ENCODE measurements around the gene MYBL2.
A peak's percentile ranks its signal among the peaks of the same experiment; 100 is the strongest.
"Not testable (repeated sequence)": the region's sequence is repeated elsewhere in the genome, so short reads cannot be mapped to it uniquely, and the experiment has no call there.

Gene MYBL2

DNA sequence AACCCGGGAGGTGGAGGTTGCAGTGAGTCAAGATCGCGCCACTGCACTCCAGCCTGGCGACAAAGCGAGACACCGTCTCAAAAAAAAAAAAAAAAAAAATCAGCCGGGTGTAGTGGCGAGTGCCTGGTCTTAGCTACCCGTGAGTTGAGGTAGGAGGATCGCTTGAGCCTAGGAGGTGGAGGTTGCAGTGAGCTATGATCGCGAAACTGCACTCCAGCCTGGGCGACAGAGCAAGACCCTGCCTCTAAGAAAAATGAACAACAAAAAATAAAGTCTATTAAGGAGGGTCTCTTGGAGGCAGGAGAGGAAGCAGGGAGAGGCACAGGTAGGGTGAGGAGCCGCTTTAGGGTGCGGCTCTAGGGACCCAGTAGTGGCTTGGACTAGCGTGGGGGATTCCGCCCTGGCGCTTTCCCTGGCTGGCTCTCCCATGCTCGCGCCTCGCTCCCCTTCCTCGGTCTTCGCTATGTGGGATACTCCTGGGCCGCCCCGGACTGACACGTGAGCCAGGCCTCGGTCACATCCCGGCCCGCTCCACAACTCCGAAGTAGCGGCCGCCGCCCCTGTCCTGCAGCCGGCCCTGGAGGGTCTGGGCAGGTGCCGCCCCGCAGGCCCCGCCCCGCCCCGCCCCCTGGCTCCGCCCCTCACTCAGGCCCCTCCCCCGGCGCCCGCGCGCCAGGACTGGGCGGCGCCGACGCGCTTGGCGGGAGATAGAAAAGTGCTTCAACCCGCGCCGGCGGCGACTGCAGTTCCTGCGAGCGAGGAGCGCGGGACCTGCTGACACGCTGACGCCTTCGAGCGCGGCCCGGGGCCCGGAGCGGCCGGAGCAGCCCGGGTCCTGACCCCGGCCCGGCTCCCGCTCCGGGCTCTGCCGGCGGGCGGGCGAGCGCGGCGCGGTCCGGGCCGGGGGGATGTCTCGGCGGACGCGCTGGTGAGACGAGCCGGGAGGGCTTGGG is at the start of gene MYBL2:
Gene MYBL2, plus strand, starts transcription at position 739 of the 953 bp plus-strand sequence. Its CDS starts 170 bp downstream, at position 909.
- DNase-seq (ENCODE audit: low spot score): peak; percentile 78

DNA sequence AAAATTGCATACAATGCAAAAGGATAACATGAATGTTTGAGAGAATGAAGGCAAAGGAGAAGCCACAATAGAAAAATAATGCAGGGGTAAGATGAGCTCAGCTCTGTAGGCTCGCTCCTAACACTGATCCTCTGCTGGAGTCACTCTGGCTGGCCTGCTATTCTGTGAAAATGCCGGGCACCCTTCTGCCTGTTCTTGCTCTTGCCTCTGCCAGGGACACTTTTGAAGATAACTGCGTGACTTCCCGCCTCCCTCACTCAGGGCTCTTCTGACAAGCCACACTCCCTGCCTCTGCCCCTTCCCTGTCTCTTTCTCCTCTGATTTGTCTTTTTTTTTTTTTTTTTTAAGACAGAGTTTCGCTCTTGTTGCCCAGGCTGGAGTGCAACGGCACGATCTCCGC is 35.3 kb upstream of the MYBL2 start:
- DNase-seq (ENCODE audit: low spot score): no peak

DNA sequence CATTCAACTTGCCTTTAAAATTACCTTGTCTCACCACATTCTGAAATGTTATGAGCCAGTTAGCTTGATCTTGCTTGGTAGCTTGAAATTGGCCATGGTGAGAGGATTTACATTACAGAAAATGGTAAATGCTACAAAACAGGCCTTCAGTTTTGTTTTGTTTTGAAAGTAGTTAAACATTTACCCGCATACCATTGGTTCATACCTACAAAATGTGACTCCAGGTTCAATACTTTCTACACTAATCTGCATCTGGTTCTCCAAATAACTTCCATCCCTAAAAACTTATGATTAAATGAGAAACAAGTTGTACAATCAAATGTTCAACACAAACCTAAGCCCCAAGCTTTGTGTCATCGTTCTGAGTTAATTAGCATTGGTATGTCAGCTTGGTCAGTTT is 30.5 kb upstream of the MYBL2 start:
- DNase-seq (ENCODE audit: low spot score): no peak

DNA sequence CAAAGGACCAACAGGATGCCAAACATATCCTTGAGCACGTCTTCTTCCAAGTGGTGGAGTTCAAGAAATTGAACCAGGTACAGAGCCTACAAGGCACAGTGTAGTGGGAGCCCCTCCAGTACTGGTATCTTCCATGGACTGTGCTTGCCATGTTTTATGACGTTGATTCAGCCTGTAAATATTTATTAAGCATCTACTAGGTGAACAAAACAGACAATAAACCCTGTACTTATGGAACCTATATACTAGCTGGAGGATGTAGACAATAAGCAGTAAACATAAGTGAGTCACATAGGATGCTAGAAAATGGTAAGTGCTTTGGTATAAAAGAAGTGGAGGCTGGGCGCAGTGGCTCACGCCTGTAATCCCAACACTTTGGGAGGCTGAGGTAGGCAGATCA is 24.4 kb upstream of the MYBL2 start:
- DNase-seq (ENCODE audit: low spot score): no peak

DNA sequence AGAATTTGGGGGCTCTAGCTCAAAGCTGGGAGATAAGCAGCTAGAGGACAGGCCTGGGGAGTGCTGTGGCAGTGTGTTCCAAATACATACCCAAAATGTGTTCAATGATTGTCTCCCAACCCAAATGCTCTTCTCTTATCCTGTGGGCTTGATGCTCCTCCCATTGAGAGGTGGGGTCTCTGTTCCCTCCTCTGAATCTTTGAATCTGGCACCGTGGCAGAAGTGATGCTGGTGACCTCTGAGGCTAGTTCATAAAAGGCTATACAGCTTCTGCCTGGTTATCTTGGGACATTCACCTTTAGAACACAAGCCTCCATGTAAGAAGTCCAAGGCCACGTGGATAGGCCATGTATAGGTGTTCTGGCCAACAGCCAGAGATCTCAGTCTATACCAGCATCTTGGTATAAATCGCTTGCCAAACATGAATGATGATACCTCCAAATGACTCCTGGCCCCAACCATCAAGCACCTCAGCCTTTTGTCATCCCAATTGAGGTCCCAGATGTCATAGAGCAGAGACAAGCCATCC is 15.9 kb upstream of the MYBL2 start:
- no peak for DNase-seq (ENCODE audit: low spot score)

DNA sequence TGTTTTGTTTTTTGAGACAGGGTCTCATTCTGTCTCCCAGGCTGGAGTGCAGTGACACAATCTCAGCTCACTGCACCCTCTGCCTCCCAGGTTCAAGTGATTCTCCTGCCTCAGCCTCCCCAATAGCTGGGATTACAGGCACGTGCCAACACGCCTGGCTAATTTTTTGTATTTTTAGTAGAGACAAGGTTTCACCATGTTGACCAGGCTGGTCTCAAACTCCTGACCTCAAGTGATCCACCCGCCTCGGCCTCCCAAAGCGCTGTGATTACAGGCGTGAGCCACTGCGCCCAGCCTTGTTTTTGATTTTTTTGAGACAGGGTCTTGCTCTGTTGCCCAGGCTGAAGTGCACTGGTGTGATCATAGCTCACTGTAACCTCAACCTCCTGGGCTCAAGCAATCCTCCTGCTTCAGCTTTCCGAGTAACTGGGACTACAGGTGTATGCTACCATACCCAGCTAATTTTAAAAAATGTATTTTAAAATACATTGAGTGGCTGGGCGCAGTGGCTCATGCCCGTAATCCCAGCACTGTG is 15.2 kb upstream of the MYBL2 start:
- DNase-seq (ENCODE audit: low spot score): not testable (repeated sequence)

DNA sequence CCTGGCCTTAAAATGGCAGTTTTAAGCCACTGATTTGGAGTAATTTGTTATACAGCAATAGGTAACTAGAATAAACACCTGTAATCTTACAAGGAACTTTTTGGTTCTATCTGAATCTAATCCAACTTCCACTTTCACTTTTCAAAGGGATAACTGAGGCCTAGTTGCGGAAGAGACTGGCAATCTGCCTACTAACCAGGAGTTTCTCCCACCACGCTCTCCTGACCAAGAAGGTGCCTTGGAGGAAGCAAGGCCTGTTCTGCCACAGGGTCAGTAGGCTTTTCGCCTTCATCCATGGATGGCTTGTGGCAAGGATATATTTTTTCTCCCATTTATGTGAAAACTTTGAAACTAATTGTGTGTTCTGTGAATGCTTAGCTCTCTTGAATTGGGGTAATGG is 12.9 kb upstream of the MYBL2 start:
- no peak for DNase-seq (ENCODE audit: low spot score)

DNA sequence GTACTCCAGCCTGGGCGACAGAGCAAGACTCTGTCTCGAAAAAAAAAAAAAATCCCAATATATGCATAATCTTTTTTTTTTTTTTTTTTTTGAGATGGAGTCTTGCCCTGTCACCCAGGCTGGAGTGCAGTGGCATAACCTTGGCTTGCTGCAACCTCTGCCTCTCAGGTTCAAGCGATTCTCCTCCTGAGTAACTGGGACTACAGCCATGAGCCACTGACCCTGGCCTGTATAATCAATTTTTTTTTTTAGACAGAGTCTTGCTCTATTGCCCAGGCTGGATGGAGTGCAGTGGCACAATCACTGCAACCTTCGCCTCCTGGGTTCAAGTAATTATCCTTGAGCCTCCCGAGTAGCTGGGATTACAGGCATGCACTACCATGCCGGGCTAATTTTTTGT is 11.7 kb upstream of the MYBL2 start:
- DNase-seq (ENCODE audit: low spot score): not testable (repeated sequence)

DNA sequence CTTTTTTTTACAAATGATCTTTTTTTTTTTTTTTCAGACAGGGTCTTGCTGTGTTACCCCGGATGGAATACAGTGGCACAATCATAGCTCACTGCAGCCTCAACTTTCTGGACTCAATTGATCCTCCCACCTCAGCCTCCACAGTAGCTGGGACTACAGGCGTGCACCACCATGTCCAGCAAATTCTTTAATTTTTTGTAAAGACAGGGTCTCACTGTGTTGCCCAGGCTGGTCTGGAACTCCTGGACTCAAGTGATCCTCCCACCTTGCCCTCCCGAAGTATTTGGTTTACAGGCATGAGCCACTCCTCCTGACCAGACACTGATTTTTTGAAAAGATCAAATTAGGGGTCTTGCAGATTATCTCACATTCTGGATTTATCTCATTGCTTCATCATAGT is 11.0 kb upstream of the MYBL2 start:
- DNase-seq (ENCODE audit: low spot score): no peak

DNA sequence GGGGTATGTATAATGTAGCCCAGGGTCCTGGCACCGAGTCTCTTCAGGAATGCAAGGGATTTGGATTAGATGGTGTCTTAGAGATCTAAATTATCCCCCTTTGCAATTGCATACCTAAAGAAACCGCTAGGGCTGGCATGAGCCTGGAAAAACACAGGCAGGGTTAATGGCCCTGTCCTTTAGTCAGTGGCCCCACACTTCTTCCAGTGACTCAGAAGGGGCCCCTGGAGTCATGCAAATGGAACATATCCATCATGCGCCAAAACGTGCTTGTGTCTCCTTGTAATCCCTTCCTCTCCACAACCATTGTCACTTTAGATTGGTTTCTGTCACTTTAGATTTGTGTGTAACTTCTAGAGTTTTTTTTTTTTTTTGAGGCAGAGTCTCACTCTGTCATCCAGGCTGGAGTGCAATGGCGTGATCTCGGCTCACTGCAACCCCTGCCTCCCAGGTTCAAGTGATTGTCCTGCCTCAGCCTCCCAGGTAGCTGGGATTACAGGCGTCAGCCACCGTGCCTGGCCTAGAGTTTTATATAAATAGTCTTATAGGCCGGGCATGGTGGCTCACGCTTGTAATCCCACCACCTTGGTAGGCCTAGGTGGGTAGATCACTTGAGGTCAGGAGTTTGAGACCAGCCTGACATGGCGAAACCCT is 8.7 kb upstream of the MYBL2 start:
- DNase-seq (ENCODE audit: low spot score): peak; percentile 18

DNA sequence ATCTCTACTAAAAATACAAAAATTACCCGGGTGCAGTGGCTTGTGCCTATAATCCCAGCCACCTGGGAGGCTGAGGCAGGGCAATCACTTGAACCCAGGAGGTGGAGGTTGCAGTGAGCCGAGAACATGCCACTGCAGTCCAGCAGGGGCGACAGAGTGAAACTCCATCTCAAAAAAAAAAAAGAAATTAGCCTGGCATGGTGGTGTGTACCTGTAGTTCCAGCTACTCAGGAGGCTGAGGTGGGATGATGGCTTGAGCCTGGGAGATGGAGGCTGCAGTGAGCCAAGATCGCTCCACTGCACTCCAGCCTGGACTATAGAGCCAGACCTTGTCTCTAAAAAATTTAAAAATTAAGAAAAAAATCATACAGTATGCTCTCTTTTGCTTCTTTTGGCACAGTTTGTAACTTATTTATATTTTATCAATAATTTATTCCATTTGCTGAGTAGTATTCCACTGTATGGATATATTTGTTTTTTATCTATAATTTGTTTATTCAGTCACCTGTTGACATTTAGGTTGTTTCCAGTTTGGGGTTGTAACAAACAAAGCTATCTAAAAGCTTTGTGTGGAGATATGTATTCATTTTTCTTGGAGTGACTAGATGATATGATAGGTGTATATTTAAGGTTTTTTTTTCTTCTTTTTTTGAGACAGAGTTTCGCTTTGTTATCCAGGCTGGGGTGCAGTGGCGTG is 8.0 kb upstream of the MYBL2 start:
- no peak for DNase-seq (ENCODE audit: low spot score)

DNA sequence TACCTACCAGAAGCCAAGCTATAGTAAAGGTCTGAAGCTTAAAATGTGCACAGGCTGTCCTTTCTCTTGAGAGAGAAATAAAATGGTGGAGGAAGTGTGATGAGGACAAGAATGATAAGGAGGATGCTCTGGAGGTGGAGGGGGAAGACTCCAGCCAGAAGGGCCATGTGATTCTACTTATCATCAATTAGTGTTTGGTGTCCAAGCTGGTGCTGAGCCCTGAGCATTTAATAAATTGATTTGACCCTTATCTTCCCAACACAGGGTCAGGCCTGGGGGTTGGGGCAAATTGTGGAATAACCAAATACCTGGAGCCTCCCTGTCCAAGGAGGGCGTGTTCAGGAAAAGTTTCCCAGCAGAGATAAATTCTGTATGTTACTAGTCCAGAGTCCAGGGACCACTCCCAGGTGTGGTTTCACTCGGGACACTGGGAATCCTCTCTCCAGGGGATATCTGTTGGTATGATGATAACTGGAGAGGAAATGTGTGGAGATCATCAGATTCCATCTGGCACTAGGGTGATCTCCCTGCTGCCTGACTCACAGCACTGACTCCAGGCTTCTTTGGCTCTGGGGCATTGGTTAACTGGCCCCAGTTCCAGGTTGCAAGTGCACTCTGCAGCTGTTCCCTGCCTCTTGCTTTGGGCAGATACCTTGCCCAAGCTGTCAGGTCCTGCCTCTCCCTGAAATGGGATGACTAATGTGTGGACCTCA is 3.8 kb upstream of the MYBL2 start:
- no peak for DNase-seq (ENCODE audit: low spot score)

DNA sequence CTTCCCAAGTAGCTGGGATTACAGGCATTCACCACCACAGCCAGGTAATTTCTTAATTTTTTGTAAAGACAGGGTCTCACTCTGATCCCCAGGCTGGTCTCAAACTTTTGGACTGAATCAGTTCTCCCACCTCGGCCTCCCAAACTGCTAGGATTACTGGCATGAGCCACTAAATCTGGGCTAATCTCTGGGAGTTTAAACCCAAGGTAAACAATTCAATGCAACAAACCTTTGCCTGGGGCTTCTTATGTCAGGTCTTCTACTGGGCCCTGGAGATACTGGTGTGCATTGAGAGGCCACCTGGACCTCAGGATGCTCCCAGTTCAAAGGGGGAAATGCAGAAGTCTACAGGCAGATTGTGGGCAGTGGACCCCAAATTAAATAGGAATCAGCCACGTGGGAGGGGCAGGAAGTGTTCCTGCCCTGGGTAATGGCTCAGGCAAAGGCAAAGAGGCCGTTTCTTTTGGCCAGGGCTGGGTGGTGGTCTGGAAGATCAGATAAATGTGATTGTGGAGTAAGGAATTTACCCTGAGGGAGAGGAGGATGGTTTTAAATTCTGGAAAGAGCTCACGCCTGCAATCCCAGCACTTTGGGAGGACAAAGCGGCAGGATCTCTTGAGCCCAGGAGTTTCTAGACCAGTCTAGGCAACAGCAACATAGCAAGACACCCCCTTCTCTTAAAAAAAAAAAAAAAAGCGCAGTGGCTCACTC is 1.3 kb upstream of the MYBL2 start:
- DNase-seq (ENCODE audit: low spot score): no peak

DNA sequence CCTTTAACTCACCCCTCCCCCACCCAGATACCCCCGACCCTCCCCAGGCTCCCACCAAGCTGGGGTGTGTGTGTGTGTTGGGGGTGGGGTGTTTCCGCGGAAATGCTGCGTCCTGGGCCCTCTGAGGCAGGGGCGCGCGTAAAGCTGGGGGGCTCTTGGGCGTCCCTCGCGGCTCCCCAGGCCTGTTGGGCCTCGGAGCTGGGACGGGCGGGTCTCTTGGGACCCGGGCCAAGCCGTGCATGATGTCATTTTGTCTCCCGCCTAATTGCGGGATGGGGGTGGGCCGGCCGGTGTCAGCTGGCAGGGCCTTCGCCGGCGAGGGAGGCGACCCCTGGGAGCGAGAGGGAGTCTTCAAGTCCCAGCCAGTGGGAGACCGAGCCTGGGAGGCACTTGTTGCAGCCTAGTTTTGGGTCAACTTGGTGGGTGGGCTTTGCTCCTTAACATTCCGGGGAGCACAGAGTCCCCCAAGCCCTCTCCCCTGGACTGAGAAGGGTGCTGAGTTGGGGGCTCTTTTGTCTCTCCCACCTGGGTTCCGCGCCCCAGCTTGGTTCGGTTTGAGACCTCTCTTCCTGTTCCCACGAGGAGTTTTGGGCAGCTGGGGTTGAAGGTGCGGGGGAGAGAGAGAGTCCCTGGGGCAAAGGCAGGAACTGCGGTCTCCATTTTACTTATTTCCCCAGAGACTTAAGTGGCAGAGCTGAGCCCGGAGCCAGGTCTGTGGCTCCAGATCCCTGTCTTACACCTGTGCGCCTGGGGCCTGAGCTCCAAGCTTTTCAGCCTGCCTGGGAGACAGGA is 623 bp downstream of the MYBL2 start:
- DNase-seq (ENCODE audit: low spot score): peak; percentile 59

DNA sequence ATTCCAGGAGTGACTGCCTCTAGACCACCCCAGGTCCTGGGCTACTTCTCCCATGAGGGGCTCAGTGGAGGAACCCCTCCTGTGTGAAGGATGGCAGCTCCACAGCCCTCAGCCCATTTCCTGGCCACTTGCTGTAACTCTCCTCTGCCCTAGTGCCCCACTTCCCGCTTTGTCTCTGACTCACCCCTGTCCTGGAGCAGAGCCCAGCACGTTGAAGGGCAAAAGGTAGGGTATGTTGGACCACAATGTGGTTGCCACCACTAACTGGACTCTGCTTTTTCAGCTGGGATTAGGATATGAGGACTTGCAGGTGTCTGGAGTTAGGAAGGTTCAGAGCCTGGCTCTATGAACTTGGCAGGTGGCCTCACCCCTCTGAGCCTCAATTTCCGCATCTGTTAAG is 2.4 kb downstream of the MYBL2 start:
- no peak for DNase-seq (ENCODE audit: low spot score)

DNA sequence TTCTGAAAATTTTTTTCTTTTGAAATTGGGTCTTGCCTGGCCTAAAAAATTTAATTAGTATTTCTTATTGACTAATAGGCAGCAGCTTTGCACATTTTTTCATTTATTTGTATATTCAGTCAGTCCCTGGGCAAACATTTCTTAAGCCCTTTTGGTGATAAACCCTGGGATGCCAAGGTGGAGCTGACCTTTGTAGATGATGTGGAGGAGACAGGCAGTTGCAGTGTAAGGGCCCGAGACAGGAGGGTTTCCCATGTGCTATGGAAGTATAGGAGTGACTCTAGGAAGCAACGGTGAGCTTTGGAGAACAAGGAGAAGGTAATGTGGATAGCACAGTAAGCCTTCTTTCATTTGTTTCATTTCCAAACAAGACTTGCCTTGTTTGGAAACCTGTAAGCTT is 3.5 kb downstream of the MYBL2 start:
- no peak for DNase-seq (ENCODE audit: low spot score)

DNA sequence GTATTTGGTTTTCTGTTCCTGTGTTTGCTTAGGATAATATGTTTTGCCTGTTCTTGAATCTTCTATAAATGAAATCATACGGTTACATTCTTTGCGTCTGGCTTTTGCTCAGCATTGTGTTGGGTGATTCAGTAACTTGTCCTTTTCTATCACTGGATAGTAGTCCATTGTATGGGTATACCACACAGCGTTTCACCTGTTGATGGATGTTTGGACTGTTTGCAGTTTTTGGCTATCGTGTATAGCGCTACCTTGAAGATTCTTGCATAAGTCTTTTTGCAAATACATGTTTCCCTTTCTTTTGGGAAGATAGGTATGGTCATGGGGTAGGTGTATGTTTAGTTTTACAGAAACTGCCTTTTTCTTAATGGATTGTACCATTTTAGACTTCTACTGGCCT is 9.5 kb downstream of the MYBL2 start:
- no peak for DNase-seq (ENCODE audit: low spot score)

DNA sequence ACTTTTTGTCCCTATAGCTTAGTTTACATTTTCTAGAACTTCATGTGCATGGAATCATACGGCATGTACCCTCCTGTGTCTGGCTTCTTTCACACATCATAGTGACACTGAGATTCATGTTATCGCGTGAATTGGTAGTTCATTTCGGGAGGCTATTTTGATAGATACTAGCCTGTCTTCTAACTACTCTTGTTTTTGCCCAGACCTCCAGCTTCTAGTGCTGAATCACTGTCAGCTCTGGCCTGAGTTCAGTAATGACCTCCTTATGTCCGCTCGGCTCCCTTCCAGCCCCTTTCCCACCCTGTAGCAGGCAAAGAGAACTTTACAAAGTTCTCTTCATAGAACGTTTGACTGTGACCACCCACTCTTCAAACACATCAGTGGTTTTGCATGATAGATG is 14.1 kb downstream of the MYBL2 start:
- no peak for DNase-seq (ENCODE audit: low spot score)

DNA sequence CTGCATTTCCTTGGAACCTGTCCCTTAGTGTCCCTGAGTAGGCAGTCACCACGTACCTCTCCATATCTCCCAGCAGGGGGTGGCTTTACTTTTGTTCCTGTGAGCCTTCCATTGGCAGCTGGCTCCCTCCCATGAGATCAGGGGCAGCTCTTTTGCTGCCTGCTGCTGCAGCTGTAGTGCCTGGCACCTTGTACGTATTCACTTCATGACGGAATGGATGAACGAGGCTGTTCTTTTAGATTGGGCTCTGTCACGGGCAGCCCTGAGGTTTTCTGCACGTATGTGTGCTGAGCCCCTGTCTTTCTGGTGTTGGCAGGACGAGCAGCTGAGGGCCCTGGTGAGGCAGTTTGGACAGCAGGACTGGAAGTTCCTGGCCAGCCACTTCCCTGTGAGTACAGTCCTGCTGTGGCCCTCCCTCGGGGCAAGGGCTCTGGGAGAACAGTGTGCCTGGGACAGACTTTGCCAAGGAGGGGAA is 14.6 kb downstream of the MYBL2 start:
- DNase-seq (ENCODE audit: low spot score): no peak

DNA sequence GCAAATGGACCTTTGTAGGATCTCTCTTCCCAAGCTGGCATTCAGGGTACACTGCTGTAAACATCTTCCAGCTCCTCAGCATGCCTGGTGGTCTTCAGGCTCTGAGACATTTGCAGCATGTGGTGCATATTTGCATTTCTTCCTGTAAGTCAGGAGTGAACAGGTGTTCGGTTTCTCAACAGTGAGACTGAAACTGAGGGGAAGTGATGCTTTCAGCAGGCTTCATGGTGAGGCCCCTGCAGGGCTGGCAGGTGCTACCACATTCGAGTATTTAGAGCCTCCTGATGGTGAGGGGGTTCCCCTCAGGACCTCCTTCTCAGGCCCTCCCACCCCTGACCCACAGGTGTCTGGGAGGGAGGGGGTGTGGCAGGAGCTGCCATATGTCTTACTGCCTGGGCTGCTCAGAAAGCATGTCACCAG is 15.1 kb downstream of the MYBL2 start:
- DNase-seq (ENCODE audit: low spot score): no peak
